GM12892 (cell line): Measurements from ENCODE around the gene PRKN.

Experiments
- POLR2A ChIP-seq: IDR thresholded peaks from 2 replicates; pipeline ENCODE4 v1.6.1; 2011; ENCODE audit warnings: low read depth, low read length, control low read depth
- POLR2AphosphoS5 ChIP-seq: IDR thresholded peaks from 2 replicates; pipeline ENCODE4 v1.6.1; 2011; ENCODE audit warnings: low read depth, low read length, control low read depth

DNA sequence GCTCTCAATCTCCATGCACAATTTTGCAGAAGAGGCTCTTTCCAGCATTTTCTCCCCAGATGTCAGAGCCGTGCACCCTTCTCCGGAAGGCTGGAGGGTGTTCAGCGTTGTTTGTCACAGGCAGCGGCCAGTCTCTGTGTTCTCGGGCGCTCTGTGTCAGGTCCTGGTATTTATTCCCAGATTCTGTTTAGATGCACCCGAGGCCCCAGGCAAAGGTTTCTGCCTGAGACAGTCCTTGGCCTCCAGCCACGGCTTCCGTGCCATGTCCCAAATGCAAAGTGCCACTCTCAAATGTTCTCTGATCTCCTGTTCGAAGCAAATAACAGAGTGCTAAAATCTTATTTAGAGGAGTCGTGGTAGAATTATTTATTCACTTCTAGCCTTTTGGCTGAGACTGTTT is 1313.4 kb downstream of the PRKN start:
- TF ChIP-seq POLR2A: no peak
- no peak for TF ChIP-seq POLR2AphosphoS5
